Measurements from ENCODE around the gene CIAO2B.

Gene CIAO2B

DNA sequence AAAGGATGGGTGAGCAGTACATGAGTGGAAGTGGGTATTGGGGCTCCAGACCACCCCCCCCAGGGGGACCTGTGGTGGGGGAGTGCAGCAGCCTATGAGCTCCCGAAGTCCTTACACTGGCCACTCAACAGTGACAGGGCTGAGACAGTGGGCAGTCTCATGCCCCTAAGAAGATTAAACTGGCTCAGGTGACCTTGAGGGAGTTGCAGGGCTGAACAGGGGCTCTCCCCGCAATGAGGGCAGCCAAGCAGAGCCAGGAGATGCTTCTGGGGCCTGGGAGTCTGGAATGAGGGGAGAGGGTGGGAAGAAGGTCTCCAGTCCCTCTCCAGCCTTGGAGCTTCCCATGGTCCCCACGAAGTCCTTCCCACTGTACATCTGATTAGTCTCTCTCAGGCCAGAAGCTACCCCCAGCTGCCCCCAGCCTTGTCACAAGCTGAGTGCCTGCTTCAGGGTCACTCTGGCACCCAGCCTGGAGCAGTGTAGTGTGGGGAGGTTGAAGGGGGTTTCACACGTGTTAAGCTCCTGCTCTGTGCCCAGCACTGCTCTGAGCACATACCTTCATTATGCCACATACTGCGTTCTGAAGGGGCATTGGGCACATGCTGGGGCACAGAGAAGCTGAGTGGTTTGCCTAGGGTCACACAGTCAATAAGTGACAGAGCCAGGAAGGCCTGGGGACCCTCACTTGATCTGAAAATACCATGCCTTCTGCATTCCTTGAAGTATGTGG lies 14.5 kb downstream of the CIAO2B start:
- no peak for DNase-seq

DNA sequence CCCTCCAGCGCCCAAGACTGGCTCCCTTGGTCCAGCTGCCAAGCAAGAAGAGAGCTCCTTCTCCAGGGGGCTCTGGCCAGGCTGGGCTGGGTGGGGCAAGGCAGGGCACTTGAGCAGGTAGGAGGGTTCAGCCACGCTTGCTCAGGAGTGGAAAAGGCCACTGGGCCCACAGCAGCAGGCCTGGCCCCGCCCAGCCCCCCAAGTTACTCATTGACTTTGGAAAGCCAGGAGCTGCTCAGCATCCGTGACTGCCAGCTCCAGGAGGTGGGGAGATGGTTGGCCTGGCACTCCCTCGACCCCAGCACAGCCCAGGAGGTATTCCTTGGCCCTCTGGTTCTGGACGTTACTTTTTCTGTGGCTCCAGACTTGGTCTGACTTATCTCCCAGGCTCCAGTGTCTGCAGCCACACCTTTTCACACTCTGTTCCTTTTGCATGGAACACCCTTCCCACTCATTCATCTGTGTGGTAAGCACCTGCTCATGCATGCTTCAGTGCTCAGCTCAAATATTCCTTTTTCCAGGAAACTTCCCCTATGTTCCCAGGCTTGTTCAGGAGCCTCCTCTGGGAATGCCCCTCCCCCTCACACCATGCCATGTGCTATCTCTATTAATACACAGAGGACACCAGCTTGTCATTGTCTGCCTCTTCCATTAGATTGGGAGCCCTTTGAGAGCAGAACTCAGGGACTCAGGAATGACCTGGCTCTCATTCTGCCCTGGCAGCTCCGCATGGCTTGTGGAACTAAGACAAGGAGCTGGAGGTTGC lies 15.2 kb downstream of the CIAO2B start, which contains the start of gene CDH16:
Gene CDH16 (minus strand): TSS at position 83 of the 766 bp plus-strand sequence. CDS start 820 bp downstream, outside the sequence.
- no peak for DNase-seq

DNA sequence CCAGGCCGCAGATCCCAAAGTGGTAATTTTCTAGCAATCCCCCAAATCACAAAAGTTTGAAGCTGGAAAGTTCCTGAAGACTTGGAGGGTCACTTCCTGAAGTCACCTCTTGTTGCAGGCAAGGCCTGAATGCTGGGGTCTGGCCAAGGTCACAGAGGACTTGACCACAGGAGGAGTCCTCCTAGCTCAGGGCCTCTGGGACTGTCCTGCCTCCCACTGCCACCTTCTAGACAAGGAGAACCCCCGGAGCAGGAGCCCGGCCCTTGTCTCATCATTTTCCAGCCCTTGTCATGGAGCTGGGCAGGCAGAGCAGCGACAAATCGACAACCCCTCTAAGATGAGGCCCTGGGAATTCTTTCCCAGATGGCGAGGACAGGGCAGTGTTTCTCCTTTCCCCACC lies 15.8 kb downstream of the CIAO2B start:
- no peak for DNase-seq

DNA sequence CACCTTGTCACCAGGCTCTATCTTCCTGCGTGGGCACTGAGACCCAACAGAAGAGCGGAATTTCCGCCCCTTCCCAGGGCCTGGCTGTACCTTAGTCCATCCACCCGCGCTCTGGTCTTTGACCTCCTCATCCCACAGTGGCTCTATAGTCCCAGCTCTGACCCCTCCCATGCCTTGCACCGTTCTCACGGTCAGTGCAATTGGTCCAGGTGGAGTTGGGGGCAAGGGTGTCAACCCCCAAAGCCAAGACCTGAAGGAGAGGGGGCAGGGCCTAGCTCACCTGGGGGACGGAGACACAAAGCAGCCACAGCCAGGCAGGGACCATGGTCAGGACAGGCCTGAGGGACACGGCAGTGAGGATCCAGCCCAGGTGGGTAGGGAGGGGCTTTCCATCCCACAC lies 16.5 kb downstream of the CIAO2B start:
- DNase-seq: no peak

DNA sequence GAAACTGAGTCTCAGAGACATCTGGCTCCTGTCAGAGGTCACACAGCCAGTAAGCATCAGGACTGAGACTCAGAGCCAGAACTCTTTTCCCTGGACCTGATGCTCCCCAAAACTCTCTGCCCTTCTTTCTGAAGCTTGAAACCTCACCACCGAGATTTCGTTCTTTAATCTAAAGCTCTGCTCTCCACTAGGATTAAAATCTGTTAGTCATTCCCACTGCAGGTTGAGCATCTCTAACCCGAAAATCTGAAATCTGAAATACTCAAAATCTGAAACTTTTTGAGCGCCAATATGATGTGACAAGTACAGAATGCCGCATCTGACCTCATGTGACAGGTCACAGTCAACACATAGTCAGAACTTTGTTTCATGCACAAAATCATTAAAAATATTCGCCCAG lies 17.7 kb downstream of the CIAO2B start:
- DNase-seq: no peak

DNA sequence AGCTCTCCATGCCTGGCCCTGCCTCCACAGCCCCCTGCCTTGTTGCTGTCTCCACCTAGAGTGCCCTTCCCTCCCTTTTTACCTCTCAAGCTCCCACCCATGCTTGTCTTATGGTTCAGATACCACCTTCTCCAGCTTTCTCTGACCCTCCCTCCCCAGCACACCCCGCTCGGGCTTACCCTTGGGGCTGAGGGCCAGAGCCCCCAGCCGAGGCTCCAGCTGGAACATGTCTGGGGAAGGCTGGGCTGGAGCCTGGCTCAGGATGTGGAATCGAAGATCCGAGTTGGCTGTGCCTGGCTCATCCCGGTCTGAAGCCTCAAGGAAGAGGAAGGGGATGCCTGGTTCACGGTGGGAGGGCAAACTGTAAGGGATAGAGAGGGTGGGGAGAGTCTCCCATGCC lies 19.2 kb downstream of the CIAO2B start:
- no peak for DNase-seq

DNA sequence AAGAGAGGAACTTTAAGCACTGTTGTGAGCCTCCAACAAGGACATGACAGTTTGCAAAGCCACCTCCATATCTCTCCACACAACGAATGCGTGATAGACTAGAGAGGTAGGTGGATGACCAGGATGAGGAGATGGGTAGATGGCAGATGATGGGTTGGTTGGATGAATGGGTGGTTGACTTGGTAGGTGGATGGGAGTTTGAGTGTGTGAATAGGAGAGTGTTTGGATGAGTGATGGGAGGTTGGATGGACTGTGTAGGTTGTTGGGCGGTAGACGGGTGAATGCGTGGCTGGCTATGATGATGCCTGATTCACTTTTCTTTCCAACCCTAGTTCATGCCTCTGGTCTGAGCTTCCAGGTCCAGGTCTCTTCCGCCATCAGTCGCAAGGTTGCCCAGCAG lies 19.7 kb downstream of the CIAO2B start:
- DNase-seq: no peak

DNA sequence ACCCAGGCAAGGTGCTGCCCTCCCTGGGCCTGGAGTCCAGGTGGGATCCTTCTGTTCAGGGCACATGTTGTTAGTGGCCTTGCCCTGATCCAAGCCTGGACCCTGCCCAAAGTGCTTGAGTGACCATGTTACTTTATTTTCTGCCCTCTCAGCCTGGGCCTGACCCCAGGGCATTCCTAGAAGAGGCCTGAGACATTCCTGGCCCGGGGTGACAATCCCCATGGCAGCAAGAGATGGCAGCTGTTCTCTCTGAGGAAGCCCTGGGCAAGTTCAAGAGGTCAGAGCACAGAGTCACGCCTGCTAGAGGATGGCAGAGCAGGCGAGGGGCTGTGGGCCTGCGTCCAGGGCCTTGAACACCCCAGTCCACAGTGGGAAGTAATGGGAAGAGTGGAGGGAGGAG lies 20.5 kb downstream of the CIAO2B start:
- DNase-seq: no peak

DNA sequence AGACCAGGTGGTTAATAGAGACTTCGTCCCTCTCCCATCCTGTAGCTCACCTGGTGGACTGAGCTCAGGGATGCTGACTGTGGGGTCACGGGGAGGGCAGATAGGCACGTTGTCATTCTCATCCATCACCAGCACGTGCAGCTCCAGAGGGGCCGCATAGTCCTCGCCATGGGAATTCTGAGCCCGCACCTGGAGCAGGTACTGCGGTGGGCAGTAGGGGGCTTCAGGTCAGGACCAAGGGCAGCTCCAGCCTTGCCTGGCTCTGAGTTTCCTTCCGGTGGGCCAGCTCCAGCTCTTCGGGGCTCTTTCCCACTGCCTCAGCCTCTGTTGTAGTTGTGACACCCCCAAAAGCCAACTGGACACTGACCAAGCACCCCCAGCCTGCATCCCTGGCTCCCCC lies 21.1 kb downstream of the CIAO2B start:
- DNase-seq: no peak

DNA sequence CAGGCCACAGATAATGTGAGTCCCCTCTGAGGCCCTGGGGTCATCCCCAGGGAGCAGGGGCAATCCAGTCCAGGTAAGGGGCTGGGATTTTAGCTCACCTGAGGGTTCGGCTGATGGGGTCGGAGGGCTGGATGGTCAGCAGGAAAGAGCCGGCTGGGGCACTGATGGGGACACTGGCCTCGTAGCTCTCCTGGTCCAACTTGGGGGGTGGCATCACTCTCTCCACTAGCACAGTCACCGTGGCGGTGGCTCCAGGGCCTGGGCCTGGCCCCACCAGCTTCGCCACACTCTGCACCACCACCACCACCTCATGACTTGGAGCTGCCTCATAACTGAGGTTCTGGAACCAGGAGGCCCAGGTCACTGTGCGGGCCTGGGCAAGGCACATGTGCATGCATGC lies 22.4 kb downstream of the CIAO2B start:
- DNase-seq: no peak

DNA sequence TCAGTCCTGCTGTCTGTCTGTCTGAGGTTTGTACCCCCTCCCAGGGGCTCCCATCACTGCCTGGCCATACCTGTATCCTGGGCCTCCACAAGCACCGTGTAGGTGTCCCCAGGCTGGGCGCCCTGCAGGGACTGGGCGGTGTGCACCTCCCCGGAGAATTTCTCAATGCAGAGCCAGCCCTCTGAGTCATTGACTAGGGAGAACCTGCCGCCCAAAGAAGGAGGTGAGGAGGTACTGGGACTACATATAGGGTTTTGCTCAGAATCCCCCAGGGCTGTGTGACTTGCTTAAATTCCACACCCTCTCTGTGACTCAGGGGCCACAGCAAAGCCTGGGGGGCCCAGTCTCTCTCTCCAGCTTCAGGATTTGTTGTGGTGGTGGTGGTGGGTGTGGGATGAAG lies 23.1 kb downstream of the CIAO2B start:
- DNase-seq: no peak

DNA sequence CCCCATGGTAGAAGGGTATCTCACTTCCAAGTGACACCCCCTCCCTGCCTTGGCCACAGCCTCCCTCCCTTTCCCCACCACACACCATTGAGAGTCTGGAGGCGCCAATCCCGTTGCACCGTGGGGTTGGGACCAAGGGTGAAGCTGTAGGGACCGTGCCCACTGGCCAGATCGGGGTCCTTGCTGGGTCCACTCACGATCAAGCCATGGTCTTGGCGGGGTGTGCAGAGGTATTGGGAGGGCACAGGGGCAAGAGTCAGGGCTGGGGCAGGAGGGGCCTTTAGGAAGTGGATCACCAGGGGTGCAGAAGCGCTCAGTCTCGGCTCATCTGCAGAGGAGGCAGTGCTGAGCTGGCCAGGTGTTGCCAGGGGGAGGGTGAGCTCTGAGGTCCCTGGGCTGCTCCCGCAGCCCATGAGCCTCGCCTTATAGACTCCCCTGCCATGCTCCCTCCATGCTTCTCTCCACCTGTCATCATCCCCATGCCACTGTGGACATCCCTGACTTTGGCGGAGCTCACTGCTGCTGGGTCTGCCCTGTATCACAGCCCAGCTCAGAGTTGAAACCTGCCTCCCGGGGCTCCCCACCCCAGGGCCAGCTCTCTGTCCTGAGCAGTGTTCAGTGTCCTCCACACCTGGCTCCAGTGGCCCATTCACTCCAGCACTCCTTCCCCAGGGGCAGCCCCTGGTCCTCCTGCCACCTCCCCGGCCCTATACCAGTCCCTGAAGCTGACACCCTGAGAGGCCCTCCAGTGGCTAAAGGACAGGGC lies 23.8 kb downstream of the CIAO2B start:
- no peak for DNase-seq

DNA sequence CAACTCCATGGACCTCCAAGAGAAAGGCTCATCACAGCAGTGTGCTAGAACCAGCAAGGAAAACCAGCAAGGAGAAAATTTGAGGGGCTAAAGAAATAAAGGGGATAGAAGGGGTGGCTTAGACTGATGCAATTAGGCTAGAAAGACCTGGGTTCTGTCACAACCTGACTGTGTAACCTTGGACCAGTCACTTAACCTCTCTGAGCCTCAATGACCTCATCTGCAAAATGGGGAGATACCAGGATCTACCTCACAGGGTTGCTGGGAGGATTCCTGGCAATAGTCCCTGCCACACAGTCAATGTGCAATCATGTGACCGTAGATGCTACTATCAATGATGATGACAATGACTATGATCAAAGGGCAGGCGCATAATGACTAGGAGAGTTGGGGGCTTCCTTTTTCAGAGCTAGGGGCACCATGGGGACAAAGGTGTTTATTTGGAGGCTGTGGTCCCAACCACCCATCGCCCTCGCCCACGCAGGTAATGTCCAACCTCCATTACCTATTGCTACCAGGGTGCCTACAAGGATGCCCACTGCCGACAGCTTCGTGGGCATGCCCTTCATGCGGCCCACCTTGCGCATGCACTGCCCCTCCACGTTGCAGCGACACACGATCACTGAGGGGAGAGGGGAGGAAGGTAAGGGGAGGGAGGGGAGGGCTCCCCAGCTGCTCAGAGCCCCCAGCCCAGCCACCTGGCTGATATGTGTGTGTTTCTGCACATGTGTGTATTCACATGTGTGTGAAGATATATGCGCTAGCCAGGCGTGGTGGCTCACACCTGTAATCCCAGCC lies 25.2 kb downstream of the CIAO2B start:
- DNase-seq: no peak

DNA sequence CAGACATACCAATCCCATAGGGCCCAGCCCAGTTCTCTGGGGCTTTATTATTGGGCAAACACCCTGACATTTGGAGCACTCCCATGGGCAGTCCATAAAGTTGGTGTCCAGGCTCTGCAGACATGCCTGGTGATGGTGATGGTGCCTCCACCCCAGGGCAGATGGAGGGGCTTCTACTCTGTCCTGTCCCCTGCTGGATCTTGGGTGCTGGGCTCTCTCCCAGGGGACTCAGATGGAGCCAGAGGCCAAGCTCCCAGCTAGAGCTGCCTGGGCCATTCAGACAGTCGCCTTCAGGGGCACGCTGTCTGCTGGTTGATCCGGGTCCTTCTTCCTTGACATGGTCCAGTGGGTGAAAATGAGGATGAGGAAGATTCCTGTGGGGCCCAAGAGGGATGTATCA lies 26.1 kb downstream of the CIAO2B start:
- no peak for DNase-seq

DNA sequence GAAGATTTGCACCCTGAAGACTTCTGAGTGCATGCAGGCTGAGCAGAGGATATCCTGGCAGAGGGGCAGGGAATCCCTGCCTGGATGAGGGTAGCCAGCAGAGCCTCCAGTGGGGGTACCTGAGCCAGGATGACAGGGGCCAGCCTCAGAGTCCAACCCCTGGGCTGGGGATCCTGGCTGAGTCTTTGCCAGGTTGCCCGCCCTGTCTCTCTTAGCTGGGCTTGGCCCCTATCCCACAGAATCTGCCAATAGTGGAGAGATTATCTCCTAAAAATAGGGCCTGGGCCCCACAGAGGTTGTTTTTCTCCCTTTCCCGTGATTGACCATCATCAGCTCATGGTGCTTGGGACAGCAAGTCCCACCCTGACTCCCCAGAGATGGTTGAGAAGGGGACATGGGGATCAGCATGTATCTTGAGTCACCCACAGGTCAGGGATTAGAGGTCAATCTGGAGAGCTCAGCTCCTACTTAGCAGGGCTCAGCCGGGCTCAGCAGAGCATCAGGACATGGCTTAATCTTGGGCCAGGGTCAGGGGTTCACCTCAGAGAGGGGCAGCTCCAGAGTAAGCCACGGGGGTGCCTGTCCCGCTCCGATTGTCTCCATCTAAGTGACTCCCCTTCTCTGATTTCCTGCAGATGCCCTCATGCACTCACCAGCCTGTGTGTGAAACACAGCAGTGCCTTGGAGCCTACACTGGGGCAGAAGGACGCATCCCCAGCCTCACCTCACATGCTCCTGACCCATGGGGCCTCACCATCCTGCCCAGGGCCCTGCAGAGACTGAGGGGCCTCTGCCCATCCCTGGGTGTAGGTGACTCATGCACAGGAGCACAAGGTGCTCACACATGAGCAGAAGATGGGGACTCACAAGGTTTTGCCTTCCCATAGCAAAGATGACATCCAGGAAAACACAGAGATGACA lies 27.0 kb downstream of the CIAO2B start:
- no peak for DNase-seq

DNA sequence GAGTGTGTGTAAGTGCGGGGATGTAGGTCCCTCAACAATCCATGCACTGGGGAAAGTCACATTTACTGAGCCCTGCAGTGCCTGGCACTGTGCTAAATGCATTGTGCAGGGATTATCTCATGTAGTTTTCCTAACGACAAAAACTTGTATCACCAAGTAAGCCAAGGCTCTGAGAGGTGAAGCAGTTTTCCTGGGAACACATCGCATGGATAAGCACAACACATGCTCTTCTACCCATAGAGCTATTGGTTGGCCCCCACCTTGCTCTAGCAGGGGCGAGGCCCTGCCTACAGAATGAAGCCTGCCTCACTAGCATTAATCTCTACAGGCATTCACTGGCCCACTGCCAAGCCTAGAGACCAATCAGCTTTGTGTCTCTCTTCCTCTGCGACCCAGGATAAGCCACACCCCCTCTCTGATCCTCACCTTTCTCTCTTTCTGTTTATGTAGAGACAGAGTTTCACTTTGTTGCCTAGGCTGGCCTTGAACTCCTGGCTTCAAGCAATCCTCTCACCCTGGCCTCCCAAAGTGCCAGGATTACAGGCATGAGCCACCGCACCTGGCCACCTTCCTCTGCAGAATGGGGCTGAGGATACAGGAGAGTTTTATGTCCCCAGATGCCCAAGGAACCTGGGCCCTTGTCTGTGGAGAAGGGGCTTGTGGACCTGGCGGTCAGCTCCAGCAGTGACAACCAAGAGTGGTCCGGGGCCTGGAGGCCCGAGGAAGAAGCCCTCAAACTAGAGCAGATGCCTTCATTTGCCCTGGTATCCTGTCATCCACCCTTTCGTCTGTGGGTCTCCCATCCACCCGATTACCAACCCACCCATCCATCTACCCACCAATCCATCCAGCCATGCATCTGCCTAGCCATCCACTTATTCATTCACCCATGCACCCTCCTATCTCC lies 28.3 kb downstream of the CIAO2B start:
- no peak for DNase-seq

DNA sequence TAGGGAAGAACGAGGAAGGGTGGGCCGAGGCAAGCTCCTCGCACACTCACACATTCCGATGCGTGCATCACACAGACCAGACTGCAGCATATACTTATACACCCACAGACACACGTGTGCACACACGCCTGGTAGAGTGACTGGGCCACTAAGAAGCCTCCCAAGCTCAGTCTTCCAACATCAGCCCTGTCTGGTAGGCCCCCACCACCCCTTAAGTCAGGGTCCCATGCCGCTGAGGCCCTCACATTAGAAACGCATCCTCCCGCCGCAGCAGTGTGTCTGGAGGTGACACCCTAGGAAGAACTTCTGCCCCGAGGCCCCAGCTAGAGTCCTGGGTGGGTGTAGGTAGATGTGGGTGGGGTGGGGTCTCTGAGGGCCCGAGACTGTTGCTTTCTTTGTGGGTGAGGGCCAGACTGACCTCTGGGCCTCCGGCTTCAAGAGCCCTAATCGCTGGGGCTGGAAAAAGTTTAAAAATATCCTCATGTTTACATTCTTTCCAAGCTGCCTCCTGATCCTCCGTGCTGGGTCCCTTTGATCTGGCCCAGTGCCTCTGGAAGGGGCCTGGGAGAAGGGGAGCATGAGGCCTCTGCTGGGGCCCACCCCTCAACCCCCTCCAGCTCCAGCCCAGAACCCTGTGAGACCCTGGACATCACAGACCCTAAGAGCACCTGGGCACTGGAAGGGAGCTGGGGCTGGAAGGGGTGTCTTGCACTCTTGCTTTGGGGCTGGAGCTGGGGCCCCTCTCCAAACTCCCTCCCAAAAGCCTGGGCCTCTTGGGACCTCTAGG lies 29.2 kb downstream of the CIAO2B start:
- DNase-seq: no peak

DNA sequence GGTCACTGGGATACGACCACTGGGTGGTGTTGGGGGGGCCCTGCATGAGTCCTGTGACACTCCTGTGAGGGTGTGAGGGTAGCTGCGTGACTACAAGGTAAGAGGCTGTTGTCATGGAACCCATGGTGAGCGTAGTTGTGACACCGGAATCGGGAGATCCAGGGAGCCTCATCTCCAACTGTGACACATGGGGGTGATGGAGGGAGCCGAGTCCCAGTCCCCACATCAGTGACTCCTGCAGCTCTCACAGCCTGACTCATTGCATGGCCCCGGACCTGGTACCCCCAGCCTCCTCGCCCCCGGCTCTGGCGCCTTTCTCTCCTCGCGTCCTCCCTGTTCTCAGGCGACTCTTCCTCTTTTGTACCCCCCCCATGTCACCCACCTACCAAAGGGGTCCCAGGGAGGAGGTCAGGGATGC lies 29.8 kb downstream of the CIAO2B start:
- no peak for DNase-seq

DNA sequence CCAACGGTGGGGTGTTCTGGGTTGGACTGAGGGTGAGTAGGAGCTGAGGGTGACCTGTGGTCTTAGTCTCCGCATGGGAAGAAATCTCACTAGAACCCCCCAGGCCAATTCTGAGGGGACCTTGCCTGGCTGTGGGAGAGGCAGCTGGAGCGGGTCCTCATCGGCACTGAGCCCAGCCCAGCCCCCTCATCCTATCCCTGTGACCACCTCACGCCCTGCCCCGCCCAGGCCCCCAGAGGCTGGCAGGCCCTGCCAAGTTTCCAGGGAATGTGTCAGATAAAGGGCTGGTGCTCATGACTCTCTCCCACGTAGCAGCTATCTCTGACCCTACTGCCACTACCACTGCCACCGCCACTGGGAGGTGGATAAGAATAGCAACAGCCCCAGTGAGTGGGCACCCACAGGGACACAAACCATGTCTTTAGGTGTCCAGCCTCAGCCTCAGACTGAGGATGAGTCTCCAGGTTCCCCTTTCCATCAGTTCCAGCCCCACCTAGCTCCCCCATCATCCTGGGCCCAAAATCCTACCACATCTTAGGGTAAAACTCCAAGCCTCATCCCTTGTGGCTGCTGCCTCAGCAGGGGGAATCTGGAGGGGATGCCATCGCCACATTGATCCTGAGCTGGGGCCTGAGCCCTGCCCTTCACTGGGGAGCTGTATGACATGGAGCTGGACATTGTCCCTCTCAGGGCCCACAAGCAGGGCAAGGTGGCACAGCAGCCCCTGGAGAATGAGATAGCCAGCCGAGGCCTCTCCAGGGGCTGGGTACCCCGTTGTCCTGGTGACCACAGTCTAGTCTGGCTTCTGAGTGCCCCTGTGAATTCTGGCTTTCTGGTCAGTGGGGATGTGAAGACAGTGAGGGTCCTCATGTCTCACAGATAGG lies 30.4 kb downstream of the CIAO2B start:
- DNase-seq: no peak

Data from activated gamma-delta T cell (primary cell).